Measurements from ENCODE around the gene NTF3. TPM values are rescaled to one million over a fixed set of nuclear protein-coding genes. Genes with fewer than 3 reads are reported as not detected.

Gene NTF3
- total RNA-seq, 1 experiment from 2014 or later: not detected

- no peak for DNase-seq (ENCODE audit: low spot score)
Observed at GRCh38 chr12:5480218-5480937, 48.5 kb downstream of the NTF3 start.

GRCh38 chr12:5480938-5481303 is 49.0 kb downstream of the NTF3 start:
- in situ Hi-C loops (cut with HindIII; ENCODE audit: low sequenced_read_pairs): no loop called here
- DNase-seq (ENCODE audit: low spot score): no peak

More at GRCh38 chr12:5480218-5480937, 48.5 kb downstream of the NTF3 start:
- in situ Hi-C loops (cut with HindIII; ENCODE audit: low sequenced_read_pairs): no loop called here

- in situ Hi-C loops (cut with HindIII; ENCODE audit: low sequenced_read_pairs): no loop called here
- no peak for DNase-seq (ENCODE audit: low spot score)
Observed at GRCh38 chr12:5481645-5482044, 49.7 kb downstream of the NTF3 start.

- DNase-seq (ENCODE audit: low spot score): no peak
- in situ Hi-C loops (cut with HindIII; ENCODE audit: low sequenced_read_pairs): no loop called here
Observed at GRCh38 chr12:5484426-5484825, 52.5 kb downstream of the NTF3 start.

GRCh38 chr12:5485454-5485853 is 53.5 kb downstream of the NTF3 start:
- in situ Hi-C loops (cut with HindIII; ENCODE audit: low sequenced_read_pairs): no loop called here
- DNase-seq (ENCODE audit: low spot score): no peak

GRCh38 chr12:5487076-5487475 is 55.2 kb downstream of the NTF3 start:
- no peak for DNase-seq (ENCODE audit: low spot score)
- in situ Hi-C loops (cut with HindIII; ENCODE audit: low sequenced_read_pairs): no loop called here

- in situ Hi-C loops (cut with HindIII; ENCODE audit: low sequenced_read_pairs): no loop called here
Observed at GRCh38 chr12:5487948-5488625, 56.2 kb downstream of the NTF3 start.

GRCh38 chr12:5488626-5488955 is 56.7 kb downstream of the NTF3 start:
- DNase-seq (ENCODE audit: low spot score): no peak
- in situ Hi-C loops (cut with HindIII; ENCODE audit: low sequenced_read_pairs): no loop called here

More at GRCh38 chr12:5487948-5488625, 56.2 kb downstream of the NTF3 start:
- peak; percentile 10 for DNase-seq (ENCODE audit: low spot score)

GRCh38 chr12:5489017-5489416 is 57.1 kb downstream of the NTF3 start:
- no peak for DNase-seq (ENCODE audit: low spot score)
- in situ Hi-C loops (cut with HindIII; ENCODE audit: low sequenced_read_pairs): no loop called here

GRCh38 chr12:5489760-5490406 is 58.0 kb downstream of the NTF3 start:
- DNase-seq (ENCODE audit: low spot score): peak; percentile 42
- in situ Hi-C loops (cut with HindIII; ENCODE audit: low sequenced_read_pairs): no loop called here

GRCh38 chr12:5492562-5492961 is 60.7 kb downstream of the NTF3 start:
- no peak for DNase-seq (ENCODE audit: low spot score)
- in situ Hi-C loops (cut with HindIII; ENCODE audit: low sequenced_read_pairs): no loop called here

GRCh38 chr12:5493018-5493417 is 61.1 kb downstream of the NTF3 start:
- no peak for DNase-seq (ENCODE audit: low spot score)
- in situ Hi-C loops (cut with HindIII; ENCODE audit: low sequenced_read_pairs): no loop called here

GRCh38 chr12:5494343-5494742 is 62.4 kb downstream of the NTF3 start:
- no peak for DNase-seq (ENCODE audit: low spot score)
- in situ Hi-C loops (cut with HindIII; ENCODE audit: low sequenced_read_pairs): no loop called here

- DNase-seq (ENCODE audit: low spot score): no peak
- in situ Hi-C loops (cut with HindIII; ENCODE audit: low sequenced_read_pairs): no loop called here
Observed at GRCh38 chr12:5497329-5498053, 65.6 kb downstream of the NTF3 start.

GRCh38 chr12:5498076-5498475 is 66.2 kb downstream of the NTF3 start:
- DNase-seq (ENCODE audit: low spot score): no peak
- in situ Hi-C loops (cut with HindIII; ENCODE audit: low sequenced_read_pairs): no loop called here

- in situ Hi-C loops (cut with HindIII; ENCODE audit: low sequenced_read_pairs): no loop called here
- DNase-seq (ENCODE audit: low spot score): no peak
Observed at GRCh38 chr12:5498806-5499205, 66.9 kb downstream of the NTF3 start.

- in situ Hi-C loops (cut with HindIII; ENCODE audit: low sequenced_read_pairs): no loop called here
- no peak for DNase-seq (ENCODE audit: low spot score)
Observed at GRCh38 chr12:5499566-5500330, 67.8 kb downstream of the NTF3 start.

GRCh38 chr12:5500331-5500659 is 68.4 kb downstream of the NTF3 start:
- in situ Hi-C loops (cut with HindIII; ENCODE audit: low sequenced_read_pairs): no loop called here

GRCh38 chr12:5503774-5504173 is 71.9 kb downstream of the NTF3 start:
- in situ Hi-C loops (cut with HindIII; ENCODE audit: low sequenced_read_pairs): no loop called here
- DNase-seq (ENCODE audit: low spot score): no peak

More at GRCh38 chr12:5500331-5500659, 68.4 kb downstream of the NTF3 start:
- no peak for DNase-seq (ENCODE audit: low spot score)

All from G401 (cell line).